H9 (cell line): ENCODE data around the gene BCAS3. TPM values are rescaled to one million over a fixed set of nuclear protein-coding genes. Genes with fewer than 3 reads are reported as not detected.

Experiments
- DNase-seq: peaks from one replicate; pipeline ENCODE4 v3.0.0-alpha.2; 2017
- H2AFZ ChIP-seq: one replicate; pipeline ENCODE4 v1.6.1; 2013; ENCODE audit warnings: mild to moderate bottlenecking, low read length, control low read depth, moderate library complexity
- H2AK5ac ChIP-seq: 2 replicates; pipeline ENCODE4 v1.6.1; 2013; ENCODE audit warnings: low read length, control low read depth, mixed read lengths; ENCODE audit not compliant: insufficient read length
- H2BK120ac ChIP-seq: one replicate; pipeline ENCODE4 v1.6.1; 2013; ENCODE audit warnings: low read depth, mild to moderate bottlenecking, low read length, control low read depth, inconsistent platforms; ENCODE audit not compliant: poor library complexity, severe bottlenecking
- H2BK12ac ChIP-seq: 2 replicates; pipeline ENCODE4 v1.6.1; 2013; ENCODE audit warnings: low read length, control low read depth, mixed read lengths, low read depth; ENCODE audit not compliant: insufficient read length
- H2BK15ac ChIP-seq: 2 replicates; pipeline ENCODE4 v1.6.1; 2013; ENCODE audit warnings: low read depth, low read length, control low read depth
- H2BK20ac ChIP-seq: one replicate; pipeline ENCODE4 v1.6.1; 2013; ENCODE audit warnings: low read depth, mild to moderate bottlenecking, low read length, control low read depth, inconsistent platforms; ENCODE audit not compliant: poor library complexity, severe bottlenecking
- H2BK5ac ChIP-seq: 2 replicates; pipeline ENCODE4 v1.6.1; 2013; ENCODE audit warnings: low read length, control low read depth, mixed read lengths; ENCODE audit not compliant: insufficient read length
- H3K14ac ChIP-seq: 2 replicates; pipeline ENCODE4 v1.6.1; 2013; ENCODE audit warnings: low read length, control low read depth; ENCODE audit not compliant: insufficient read depth
- H3K18ac ChIP-seq: 2 replicates; pipeline ENCODE4 v1.6.1; 2013; ENCODE audit warnings: low read depth, mild to moderate bottlenecking, mixed read lengths, low read length, control low read depth; ENCODE audit not compliant: insufficient read length
- H3K23ac ChIP-seq: 2 replicates; pipeline ENCODE4 v1.6.1; 2013; ENCODE audit warnings: low read length, control low read depth, mixed read lengths, low read depth; ENCODE audit not compliant: insufficient read length
- H3K23me2 ChIP-seq: 2 replicates; pipeline ENCODE4 v1.6.1; 2013; ENCODE audit warnings: low read depth, mild to moderate bottlenecking, mixed read lengths, low read length, control low read depth; ENCODE audit not compliant: insufficient read length, poor library complexity, severe bottlenecking
- H3K27ac ChIP-seq: 2 replicates; pipeline ENCODE4 v1.5.1; 2013; ENCODE audit warnings: low read length, control low read depth, mixed read lengths, low read depth; ENCODE audit not compliant: insufficient read length
- H3K27me3 ChIP-seq: 2 replicates; pipeline ENCODE4 v1.6.1; 2013; ENCODE audit warnings: low read length, control low read depth, inconsistent platforms; ENCODE audit not compliant: insufficient read depth
- H3K4ac ChIP-seq: 2 replicates; pipeline ENCODE4 v1.6.1; 2013; ENCODE audit warnings: low read depth, mild to moderate bottlenecking, control low read depth, inconsistent platforms, low read length, moderate library complexity
- H3K4me1 ChIP-seq: 2 replicates; pipeline ENCODE4 v1.6.1; 2013; ENCODE audit warnings: low read length, control low read depth, inconsistent platforms; ENCODE audit not compliant: insufficient read depth
- H3K4me2 ChIP-seq: 2 replicates; pipeline ENCODE4 v1.6.1; 2013; ENCODE audit warnings: low read length, control low read depth, mixed read lengths; ENCODE audit not compliant: insufficient read length, insufficient read depth
- H3K56ac ChIP-seq: 2 replicates; pipeline ENCODE4 v1.6.1; 2013; ENCODE audit warnings: low read depth, mild to moderate bottlenecking, mixed read lengths, low read length, control low read depth; ENCODE audit not compliant: insufficient read length
- H3K79me1 ChIP-seq: 2 replicates; pipeline ENCODE4 v1.6.1; 2013; ENCODE audit warnings: low read depth, mild to moderate bottlenecking, moderate library complexity, low read length, control low read depth, inconsistent platforms; ENCODE audit not compliant: insufficient read depth, poor library complexity, severe bottlenecking
- H3K79me2 ChIP-seq: 2 replicates; pipeline ENCODE4 v1.6.1; 2013; ENCODE audit warnings: low read length, control low read depth, inconsistent platforms; ENCODE audit not compliant: insufficient read depth
- H3K9ac ChIP-seq: 2 replicates; pipeline ENCODE4 v1.6.1; 2013; ENCODE audit warnings: low read length, control low read depth, mixed read lengths; ENCODE audit not compliant: insufficient read length; ENCODE audit errors: extremely low read depth
- H3K9me3 ChIP-seq: one replicate; pipeline ENCODE4 v1.6.1; 2013; ENCODE audit warnings: low read depth, low read length, inconsistent platforms; ENCODE audit not compliant: control insufficient read depth
- H3T11ph ChIP-seq: one replicate; pipeline ENCODE4 v1.6.1; 2013; ENCODE audit warnings: mild to moderate bottlenecking, low read length, control low read depth, inconsistent platforms
- H4K20me1 ChIP-seq: one replicate; pipeline ENCODE4 v1.6.1; 2013; ENCODE audit not compliant: control insufficient read depth, insufficient read length, insufficient read depth
- H4K5ac ChIP-seq: 2 replicates; pipeline ENCODE4 v1.6.1; 2013; ENCODE audit warnings: low read depth, mild to moderate bottlenecking, mixed read lengths, low read length, control low read depth; ENCODE audit not compliant: insufficient read length
- H4K8ac ChIP-seq: replicated peaks from 2 replicates; pipeline ENCODE4 v1.6.1; 2013; ENCODE audit warnings: low read length, control low read depth, mixed read lengths, low read depth; ENCODE audit not compliant: insufficient read length
- H4K91ac ChIP-seq: 2 replicates; pipeline ENCODE4 v1.6.1; 2013; ENCODE audit warnings: low read depth, mild to moderate bottlenecking, moderate library complexity, mixed read lengths, low read length, control low read depth; ENCODE audit not compliant: insufficient read length
- H3K27ac Mint-ChIP-seq, 3 experiments: 2 replicates in 2 of 3; 3 replicates in 1 of 3; pipeline ENCODE4 v1.8.0; 2020 to 2021; ENCODE audit warnings: mixed read lengths in 3 of 3, mild to moderate bottlenecking in 1 of 3, moderate library complexity in 1 of 3
- H3K27me3 Mint-ChIP-seq: 2 replicates; pipeline ENCODE4 v1.8.0; 2021; ENCODE audit warnings: low read depth, mild to moderate bottlenecking, moderate library complexity, mixed read lengths
- H3K36me3 Mint-ChIP-seq, 3 experiments: 2 replicates in 2 of 3; 3 replicates in 1 of 3; pipeline ENCODE4 v1.8.0; 2020 to 2021; ENCODE audit warnings: low read depth in 3 of 3, mixed read lengths in 3 of 3; ENCODE audit not compliant: insufficient read depth in 1 of 3
- H3K4me1 Mint-ChIP-seq, 2 experiments: 2 replicates each; pipeline ENCODE4 v1.8.0; 2020; ENCODE audit warnings: mixed read lengths in 2 of 2
- H3K4me3 Mint-ChIP-seq, 2 experiments: 2 replicates in 1 of 2; 3 replicates in 1 of 2; pipeline ENCODE4 v1.8.0; 2020 to 2021; ENCODE audit warnings: mild to moderate bottlenecking in 2 of 2, mixed read lengths in 2 of 2, moderate library complexity in 1 of 2
- H3K9me3 Mint-ChIP-seq, 2 experiments: 2 replicates in 1 of 2; 3 replicates in 1 of 2; pipeline ENCODE4 v1.8.0; 2020; ENCODE audit warnings: mild to moderate bottlenecking in 2 of 2, mixed read lengths in 2 of 2, moderate library complexity in 1 of 2
- WGBS: extraction: QIAGEN DNeasy Blood & Tissue Kit; methylation state at CpG from one replicate; pipeline ENCODE4 v1.1.7; 2013; ENCODE audit warnings: missing lambda C conversion rate, low lambda C conversion rate, mixed read lengths; ENCODE audit not compliant: insufficient read length; ENCODE audit errors: extremely low coverage; 5-methylcytosine and 5-hydroxymethylcytosine counted together
- total RNA-seq: library from RNA; stranded (reverse); gene quantifications from 2 replicates; pipeline ENCODE4 v1.2.1, GENCODE V29; 2021
- TF ChIP-seq, protein P1 (sequence below): fragments of 200-600 bp; sonication (generic); conservative IDR thresholded peaks from 3 replicates; pipeline ENCODE4 v1.8.0; 2021; ENCODE audit warnings: antibody characterized with exemption, mild to moderate bottlenecking

The BCAS3 gene
- total RNA-seq, 1 experiment from 2014 or later = 22.4 TPM

DNA sequence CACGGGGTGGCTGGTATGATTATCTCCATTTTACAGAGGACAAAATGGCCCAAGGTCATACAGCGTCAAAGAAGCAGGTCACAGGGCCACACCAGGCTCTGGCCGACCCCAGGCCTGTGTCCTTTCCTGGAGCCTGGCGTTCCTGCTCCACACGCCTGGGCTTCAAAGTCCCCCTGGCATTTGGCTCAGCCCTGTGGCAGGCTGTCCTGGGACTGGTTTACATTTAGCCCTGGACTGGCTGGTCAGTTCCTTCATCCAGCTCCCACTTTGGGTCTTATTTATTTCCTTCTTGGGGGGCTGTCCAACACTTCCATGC lies 737.2 kb downstream of the BCAS3 start:
- Mint-ChIP-seq H3K4me1 (peaks cover 16 to 20% of the 10 kb centered on the region in 2 experiments), H3K4me3 (no peak overlapping the region), H3K36me3 (no peaks in the 10 kb centered on the region; a peak in 1 of 7 replicates), H3K9me3 (no peaks in the 10 kb centered on the region), H3K27ac (no peak overlapping the region), H3K27me3 (peaks cover 81% of the 10 kb centered on the region)
- TF ChIP-seq, protein P1, sequence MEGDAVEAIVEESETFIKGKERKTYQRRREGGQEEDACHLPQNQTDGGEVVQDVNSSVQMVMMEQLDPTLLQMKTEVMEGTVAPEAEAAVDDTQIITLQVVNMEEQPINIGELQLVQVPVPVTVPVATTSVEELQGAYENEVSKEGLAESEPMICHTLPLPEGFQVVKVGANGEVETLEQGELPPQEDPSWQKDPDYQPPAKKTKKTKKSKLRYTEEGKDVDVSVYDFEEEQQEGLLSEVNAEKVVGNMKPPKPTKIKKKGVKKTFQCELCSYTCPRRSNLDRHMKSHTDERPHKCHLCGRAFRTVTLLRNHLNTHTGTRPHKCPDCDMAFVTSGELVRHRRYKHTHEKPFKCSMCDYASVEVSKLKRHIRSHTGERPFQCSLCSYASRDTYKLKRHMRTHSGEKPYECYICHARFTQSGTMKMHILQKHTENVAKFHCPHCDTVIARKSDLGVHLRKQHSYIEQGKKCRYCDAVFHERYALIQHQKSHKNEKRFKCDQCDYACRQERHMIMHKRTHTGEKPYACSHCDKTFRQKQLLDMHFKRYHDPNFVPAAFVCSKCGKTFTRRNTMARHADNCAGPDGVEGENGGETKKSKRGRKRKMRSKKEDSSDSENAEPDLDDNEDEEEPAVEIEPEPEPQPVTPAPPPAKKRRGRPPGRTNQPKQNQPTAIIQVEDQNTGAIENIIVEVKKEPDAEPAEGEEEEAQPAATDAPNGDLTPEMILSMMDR = no peak
- no peak overlapping the region for H3K27ac ChIP-seq
- no peaks in the 10 kb centered on the region for H3K79me1 ChIP-seq
- no peak overlapping the region for H2BK12ac ChIP-seq
- no CpG with 5 or more reads among the region's 5 CpGs for WGBS
- no peak overlapping the region for H4K91ac ChIP-seq
- no peak overlapping the region for H2AFZ ChIP-seq
- no peak overlapping the region for H2BK15ac ChIP-seq
- H3K23me2 ChIP-seq = peaks cover 16% of the 10 kb centered on the region
- no peaks in the 10 kb centered on the region for H3K79me2 ChIP-seq
- no peak overlapping the region for H3K23ac ChIP-seq
- H2AK5ac ChIP-seq = no peak overlapping the region
- no peak overlapping the region for H4K8ac ChIP-seq
- no peak overlapping the region for H3K4me2 ChIP-seq
- DNase-seq = peak; percentile 20
- H3K9me3 ChIP-seq = no peaks in the 10 kb centered on the region
- H3K4me1 ChIP-seq = peaks cover 2% of the 10 kb centered on the region; the same call in 1 of the 2 replicates
- no peak overlapping the region for H2BK5ac ChIP-seq
- H4K20me1 ChIP-seq = no peaks in the 10 kb centered on the region
- H4K5ac ChIP-seq = no peak overlapping the region
- no peak overlapping the region for H3K4ac ChIP-seq
- no peak overlapping the region for H3K18ac ChIP-seq
- H3K9ac ChIP-seq = no peak overlapping the region
- no peak overlapping the region for H3K14ac ChIP-seq
- H2BK20ac ChIP-seq = no peak overlapping the region
- no peak overlapping the region for H3T11ph ChIP-seq
- no peak overlapping the region for H3K56ac ChIP-seq
- no peak overlapping the region for H2BK120ac ChIP-seq
- H3K27me3 ChIP-seq = peaks cover 27% of the 10 kb centered on the region
